Measurements from ENCODE around the gene CCNL2.
A peak's percentile ranks its signal among the peaks of the same experiment; 100 is the strongest.

The CCNL2 gene

DNA sequence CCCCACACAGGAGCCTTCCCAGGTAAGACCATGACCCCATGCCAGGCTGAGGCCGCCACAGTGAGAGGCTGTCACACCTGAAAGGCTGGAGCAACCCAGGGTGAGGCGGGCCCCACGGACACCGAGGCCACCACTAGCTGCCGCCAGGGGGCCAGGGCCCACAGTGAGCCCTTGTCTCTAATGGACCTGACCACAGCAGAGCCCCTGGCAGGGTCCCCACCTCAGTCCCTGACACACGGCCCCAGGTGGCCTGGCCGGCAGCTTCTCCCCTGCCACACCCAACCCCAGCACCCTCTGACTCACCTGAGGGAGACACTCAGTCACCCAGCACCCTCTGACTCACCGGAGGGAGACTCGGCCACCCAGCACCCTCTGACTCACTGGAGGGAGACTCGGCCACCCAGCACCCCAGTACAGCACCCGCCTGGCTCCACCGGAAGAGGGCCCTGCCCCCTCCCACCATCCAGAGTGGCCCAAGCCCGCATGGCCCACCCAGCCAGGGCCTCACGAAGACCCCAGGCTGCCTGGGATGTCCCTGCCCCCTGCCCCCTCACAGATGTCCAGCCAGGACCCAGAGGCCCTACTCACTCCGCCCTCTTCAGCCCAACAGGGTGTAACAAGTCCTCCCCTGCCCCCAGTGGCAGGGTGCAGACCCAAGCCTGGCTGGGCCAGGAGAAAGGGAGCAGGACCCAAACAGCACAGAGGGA is 54.3 kb downstream of the CCNL2 start (continued):
- TF ChIP-seq, protein P1, sequence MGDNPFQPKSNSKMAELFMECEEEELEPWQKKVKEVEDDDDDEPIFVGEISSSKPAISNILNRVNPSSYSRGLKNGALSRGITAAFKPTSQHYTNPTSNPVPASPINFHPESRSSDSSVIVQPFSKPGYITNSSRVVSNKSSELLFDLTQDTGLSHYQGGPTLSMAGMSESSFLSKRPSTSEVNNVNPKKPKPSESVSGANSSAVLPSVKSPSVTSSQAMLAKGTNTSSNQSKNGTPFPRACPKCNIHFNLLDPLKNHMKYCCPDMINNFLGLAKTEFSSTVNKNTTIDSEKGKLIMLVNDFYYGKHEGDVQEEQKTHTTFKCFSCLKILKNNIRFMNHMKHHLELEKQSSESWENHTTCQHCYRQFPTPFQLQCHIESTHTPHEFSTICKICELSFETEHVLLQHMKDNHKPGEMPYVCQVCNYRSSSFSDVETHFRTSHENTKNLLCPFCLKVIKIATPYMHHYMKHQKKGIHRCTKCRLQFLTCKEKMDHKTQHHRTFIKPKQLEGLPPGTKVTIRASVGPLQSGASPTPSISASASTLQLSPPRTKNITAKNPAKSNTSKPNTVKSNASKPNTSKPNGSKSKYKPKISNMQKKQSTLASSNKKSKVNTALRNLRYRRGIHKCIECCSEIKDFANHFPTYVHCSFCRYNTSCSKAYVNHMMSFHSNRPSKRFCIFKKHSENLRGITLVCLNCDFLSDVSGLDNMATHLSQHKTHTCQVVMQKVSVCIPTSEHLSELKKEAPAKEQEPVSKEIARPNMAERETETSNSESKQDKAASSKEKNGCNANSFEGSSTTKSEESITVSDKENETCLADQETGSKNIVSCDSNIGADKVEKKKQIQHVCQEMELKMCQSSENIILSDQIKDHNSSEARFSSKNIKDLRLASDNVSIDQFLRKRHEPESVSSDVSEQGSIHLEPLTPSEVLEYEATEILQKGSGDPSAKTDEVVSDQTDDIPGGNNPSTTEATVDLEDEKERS (tag by site-specific recombination; IDR thresholded peaks at IDR 0.05): no peak
- TF ChIP-seq ZNF585B (tag by site-specific recombination; IDR thresholded peaks at IDR 0.05) (no peak), ZFP69B (tag by site-specific recombination; IDR thresholded peaks at IDR 0.05) (peak; percentile 97), KLF8 (tag by site-specific recombination; IDR thresholded peaks at IDR 0.05) (no peak; the same call in 1 of the 2 replicates), ZNF626 (tag by site-specific recombination; IDR thresholded peaks at IDR 0.05) (no peak), ZNF610 (tag by site-specific recombination; IDR thresholded peaks at IDR 0.05; ENCODE audit: borderline replicate concordance) (no peak), ZNF211 (tag by site-specific recombination; IDR thresholded peaks at IDR 0.05; ENCODE audit: low read depth) (no peak), ZNF837 (tag by site-specific recombination; IDR thresholded peaks at IDR 0.05) (no peak), ZNF121 (tag by site-specific recombination; IDR thresholded peaks at IDR 0.05) (no peak), ZNF366 (tag by site-specific recombination; conservative IDR thresholded peaks at IDR 0.05) (no peak), ZNF433 (tag by site-specific recombination; IDR thresholded peaks at IDR 0.05; ENCODE audit: low read depth) (no peak), ZNF341 (tag by site-specific recombination; IDR thresholded peaks at IDR 0.05; ENCODE audit: low read depth) (no peak), ZBTB7A (tag by site-specific recombination; IDR thresholded peaks at IDR 0.05; ENCODE audit: low read depth) (no peak), ZBTB8A (tag by site-specific recombination; IDR thresholded peaks at IDR 0.05) (peak; percentile 40; the same call in 1 of the 2 replicates), ZNF670 (tag by site-specific recombination; IDR thresholded peaks at IDR 0.05; ENCODE audit: low read depth) (no peak), ZNF555 (tag by site-specific recombination; conservative IDR thresholded peaks at IDR 0.05) (no peak), RBAK (tag by site-specific recombination; IDR thresholded peaks at IDR 0.05) (no peak), ZNF248 (tag by site-specific recombination; IDR thresholded peaks at IDR 0.05) (no peak), ZNF2 (tag by site-specific recombination; IDR thresholded peaks at IDR 0.05) (no peak)
- TF ChIP-seq, protein P2, sequence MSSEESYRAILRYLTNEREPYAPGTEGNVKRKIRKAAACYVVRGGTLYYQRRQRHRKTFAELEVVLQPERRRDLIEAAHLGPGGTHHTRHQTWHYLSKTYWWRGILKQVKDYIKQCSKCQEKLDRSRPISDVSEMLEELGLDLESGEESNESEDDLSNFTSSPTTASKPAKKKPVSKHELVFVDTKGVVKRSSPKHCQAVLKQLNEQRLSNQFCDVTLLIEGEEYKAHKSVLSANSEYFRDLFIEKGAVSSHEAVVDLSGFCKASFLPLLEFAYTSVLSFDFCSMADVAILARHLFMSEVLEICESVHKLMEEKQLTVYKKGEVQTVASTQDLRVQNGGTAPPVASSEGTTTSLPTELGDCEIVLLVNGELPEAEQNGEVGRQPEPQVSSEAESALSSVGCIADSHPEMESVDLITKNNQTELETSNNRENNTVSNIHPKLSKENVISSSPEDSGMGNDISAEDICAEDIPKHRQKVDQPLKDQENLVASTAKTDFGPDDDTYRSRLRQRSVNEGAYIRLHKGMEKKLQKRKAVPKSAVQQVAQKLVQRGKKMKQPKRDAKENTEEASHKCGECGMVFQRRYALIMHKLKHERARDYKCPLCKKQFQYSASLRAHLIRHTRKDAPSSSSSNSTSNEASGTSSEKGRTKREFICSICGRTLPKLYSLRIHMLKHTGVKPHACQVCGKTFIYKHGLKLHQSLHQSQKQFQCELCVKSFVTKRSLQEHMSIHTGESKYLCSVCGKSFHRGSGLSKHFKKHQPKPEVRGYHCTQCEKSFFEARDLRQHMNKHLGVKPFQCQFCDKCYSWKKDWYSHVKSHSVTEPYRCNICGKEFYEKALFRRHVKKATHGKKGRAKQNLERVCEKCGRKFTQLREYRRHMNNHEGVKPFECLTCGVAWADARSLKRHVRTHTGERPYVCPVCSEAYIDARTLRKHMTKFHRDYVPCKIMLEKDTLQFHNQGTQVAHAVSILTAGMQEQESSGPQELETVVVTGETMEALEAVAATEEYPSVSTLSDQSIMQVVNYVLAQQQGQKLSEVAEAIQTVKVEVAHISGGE (tag by site-specific recombination; conservative IDR thresholded peaks at IDR 0.05; ENCODE audit: low read depth): no peak
- TF ChIP-seq, protein P3, sequence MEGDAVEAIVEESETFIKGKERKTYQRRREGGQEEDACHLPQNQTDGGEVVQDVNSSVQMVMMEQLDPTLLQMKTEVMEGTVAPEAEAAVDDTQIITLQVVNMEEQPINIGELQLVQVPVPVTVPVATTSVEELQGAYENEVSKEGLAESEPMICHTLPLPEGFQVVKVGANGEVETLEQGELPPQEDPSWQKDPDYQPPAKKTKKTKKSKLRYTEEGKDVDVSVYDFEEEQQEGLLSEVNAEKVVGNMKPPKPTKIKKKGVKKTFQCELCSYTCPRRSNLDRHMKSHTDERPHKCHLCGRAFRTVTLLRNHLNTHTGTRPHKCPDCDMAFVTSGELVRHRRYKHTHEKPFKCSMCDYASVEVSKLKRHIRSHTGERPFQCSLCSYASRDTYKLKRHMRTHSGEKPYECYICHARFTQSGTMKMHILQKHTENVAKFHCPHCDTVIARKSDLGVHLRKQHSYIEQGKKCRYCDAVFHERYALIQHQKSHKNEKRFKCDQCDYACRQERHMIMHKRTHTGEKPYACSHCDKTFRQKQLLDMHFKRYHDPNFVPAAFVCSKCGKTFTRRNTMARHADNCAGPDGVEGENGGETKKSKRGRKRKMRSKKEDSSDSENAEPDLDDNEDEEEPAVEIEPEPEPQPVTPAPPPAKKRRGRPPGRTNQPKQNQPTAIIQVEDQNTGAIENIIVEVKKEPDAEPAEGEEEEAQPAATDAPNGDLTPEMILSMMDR (tag by site-specific recombination; IDR thresholded peaks at IDR 0.05): peak; percentile 41
- TF ChIP-seq, protein P4, sequence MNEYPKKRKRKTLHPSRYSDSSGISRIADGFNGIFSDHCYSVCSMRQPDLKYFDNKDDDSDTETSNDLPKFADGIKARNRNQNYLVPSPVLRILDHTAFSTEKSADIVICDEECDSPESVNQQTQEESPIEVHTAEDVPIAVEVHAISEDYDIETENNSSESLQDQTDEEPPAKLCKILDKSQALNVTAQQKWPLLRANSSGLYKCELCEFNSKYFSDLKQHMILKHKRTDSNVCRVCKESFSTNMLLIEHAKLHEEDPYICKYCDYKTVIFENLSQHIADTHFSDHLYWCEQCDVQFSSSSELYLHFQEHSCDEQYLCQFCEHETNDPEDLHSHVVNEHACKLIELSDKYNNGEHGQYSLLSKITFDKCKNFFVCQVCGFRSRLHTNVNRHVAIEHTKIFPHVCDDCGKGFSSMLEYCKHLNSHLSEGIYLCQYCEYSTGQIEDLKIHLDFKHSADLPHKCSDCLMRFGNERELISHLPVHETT (tag by site-specific recombination; IDR thresholded peaks at IDR 0.05): no peak
- TF ChIP-seq, protein P5, sequence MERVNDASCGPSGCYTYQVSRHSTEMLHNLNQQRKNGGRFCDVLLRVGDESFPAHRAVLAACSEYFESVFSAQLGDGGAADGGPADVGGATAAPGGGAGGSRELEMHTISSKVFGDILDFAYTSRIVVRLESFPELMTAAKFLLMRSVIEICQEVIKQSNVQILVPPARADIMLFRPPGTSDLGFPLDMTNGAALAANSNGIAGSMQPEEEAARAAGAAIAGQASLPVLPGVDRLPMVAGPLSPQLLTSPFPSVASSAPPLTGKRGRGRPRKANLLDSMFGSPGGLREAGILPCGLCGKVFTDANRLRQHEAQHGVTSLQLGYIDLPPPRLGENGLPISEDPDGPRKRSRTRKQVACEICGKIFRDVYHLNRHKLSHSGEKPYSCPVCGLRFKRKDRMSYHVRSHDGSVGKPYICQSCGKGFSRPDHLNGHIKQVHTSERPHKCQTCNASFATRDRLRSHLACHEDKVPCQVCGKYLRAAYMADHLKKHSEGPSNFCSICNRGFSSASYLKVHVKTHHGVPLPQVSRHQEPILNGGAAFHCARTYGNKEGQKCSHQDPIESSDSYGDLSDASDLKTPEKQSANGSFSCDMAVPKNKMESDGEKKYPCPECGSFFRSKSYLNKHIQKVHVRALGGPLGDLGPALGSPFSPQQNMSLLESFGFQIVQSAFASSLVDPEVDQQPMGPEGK (tag by site-specific recombination; IDR thresholded peaks at IDR 0.05): peak; percentile 33
- TF ChIP-seq, protein P6, sequence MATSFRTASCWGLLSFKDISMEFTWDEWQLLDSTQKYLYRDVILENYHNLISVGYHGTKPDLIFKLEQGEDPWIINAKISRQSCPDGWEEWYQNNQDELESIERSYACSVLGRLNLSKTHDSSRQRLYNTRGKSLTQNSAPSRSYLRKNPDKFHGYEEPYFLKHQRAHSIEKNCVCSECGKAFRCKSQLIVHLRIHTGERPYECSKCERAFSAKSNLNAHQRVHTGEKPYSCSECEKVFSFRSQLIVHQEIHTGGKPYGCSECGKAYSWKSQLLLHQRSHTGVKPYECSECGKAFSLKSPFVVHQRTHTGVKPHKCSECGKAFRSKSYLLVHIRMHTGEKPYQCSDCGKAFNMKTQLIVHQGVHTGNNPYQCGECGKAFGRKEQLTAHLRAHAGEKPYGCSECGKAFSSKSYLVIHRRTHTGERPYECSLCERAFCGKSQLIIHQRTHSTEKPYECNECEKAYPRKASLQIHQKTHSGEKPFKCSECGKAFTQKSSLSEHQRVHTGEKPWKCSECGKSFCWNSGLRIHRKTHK (tag by site-specific recombination; IDR thresholded peaks at IDR 0.05): no peak
- TF ChIP-seq, protein P7, sequence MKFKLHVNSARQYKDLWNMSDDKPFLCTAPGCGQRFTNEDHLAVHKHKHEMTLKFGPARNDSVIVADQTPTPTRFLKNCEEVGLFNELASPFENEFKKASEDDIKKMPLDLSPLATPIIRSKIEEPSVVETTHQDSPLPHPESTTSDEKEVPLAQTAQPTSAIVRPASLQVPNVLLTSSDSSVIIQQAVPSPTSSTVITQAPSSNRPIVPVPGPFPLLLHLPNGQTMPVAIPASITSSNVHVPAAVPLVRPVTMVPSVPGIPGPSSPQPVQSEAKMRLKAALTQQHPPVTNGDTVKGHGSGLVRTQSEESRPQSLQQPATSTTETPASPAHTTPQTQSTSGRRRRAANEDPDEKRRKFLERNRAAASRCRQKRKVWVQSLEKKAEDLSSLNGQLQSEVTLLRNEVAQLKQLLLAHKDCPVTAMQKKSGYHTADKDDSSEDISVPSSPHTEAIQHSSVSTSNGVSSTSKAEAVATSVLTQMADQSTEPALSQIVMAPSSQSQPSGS (tag by site-specific recombination; IDR thresholded peaks at IDR 0.05; ENCODE audit: low read depth): no peak
